ENCODE data around the gene DHRSX.
"Not testable (repeated sequence)": the region's sequence is repeated elsewhere in the genome, so short reads cannot be mapped to it uniquely, and the experiment has no call there.

The DHRSX gene

DNA sequence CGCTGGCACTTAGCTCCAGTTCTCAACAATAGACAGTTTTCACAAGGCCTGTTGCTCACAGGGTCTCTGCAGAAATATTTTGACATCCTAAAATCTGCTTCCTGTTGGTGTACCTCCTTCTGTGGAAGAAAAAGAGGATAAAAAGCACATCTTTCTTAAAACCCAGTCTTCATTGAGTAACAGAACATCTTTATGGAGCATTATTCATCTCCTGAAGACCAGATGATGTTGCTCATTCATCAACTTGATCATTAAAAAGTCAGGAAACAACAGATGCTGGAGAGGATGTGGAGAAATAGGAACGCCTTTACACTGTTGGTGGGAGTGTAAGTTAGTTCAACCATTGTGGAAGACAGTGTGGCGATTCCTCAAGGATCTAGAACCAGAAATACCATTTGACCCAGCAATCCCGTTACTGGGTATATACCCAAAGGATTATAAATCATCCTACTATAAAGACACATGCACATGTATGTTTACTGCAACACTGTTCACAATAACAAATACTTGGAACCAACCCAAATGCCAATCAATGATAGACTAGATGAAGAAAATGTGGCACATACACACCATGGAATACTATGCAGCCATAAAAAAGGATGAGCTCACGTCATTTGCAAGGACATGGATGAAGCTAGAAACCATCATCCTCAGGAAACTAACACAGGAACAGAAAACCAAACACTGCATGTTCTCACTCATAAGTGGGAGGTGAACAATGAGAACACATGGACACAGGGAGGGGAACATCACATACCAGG is 33.7 kb upstream of the DHRSX start:
- H3K4me3 Mint-ChIP-seq; H3K36me3 Mint-ChIP-seq (ENCODE audit: low read depth); H3K27me3 Mint-ChIP-seq (ENCODE audit: low read depth); DNase-seq (ENCODE audit: low spot score); H3K4me1 Mint-ChIP-seq (ENCODE audit: low read depth); H3K27ac Mint-ChIP-seq; H3K9me3 Mint-ChIP-seq: not testable (repeated sequence)

DNA sequence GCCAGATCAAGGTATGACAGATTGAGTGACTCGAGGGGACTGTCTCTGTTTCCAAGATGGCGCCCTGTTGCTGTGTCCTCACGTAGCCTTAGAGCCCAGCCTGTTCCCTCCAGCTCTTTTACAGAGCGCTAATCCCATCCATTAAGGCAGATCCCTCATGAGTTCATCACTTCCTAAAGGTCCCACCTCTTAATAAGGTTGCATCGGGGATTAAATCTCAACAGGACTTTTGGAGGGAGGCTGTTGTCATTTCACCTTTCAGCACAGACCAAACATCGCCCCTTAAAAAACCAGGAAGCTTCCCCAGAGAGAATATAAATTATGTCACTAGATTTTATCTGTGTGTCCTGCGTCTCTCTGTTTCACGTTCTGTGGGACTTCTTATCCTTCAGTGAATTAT is 32.6 kb upstream of the DHRSX start:
- Mint-ChIP-seq H3K27me3 (ENCODE audit: low read depth) (no peaks in the 10 kb centered on the region), H3K27ac (no peak overlapping the region), H3K4me1 (ENCODE audit: low read depth) (no peaks in the 10 kb centered on the region), H3K9me3 (no peaks in the 10 kb centered on the region), H3K4me3 (no peak overlapping the region), H3K36me3 (ENCODE audit: low read depth) (no peaks in the 10 kb centered on the region)
- DNase-seq (ENCODE audit: low spot score): no peak

DNA sequence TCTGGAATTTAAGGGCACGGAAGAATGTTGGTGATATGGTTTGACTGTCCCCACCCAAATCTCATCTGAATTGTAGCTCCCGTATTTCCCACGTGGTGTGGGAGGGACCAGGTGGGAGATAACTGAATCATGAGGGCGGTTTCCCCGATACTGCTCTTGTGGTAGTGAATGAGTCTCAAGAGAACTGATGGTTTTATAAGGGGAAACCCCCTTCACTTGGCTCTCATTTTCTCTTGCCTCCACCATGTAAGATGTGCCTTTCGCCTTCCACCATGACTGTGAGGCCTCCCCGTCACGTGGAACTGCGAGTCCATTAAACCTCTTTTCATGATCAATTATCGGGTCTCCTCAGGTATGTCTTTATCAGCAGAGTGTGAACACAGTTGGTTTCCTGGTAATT is 25.6 kb upstream of the DHRSX start:
- Mint-ChIP-seq H3K4me1 (ENCODE audit: low read depth) (no peaks in the 10 kb centered on the region), H3K9me3 (no peaks in the 10 kb centered on the region), H3K4me3 (no peak overlapping the region), H3K27me3 (ENCODE audit: low read depth) (no peaks in the 10 kb centered on the region), H3K36me3 (ENCODE audit: low read depth) (no peaks in the 10 kb centered on the region), H3K27ac (no peak overlapping the region)
- no peak for DNase-seq (ENCODE audit: low spot score)

DNA sequence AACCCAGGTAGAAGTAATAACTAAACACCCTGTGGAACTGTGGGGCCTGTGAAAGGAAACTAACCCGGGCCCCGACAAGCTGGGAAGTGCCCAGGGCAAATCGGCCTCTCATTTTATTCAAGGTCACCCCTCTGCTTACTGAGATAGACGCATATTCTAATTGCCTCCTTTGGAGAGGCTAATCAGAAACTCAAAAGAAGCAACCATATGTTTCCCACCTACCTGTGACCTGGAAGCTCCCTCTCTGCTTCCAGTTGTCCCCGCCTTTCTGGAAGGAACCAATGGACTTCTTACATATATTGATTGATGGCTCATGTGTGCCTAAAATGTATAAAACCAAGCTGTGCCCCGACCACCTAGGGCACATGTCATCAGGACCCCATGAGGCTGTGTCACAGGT is 23.1 kb upstream of the DHRSX start:
- no peaks in the 10 kb centered on the region for H3K4me1 Mint-ChIP-seq (ENCODE audit: low read depth)
- no peaks in the 10 kb centered on the region for H3K9me3 Mint-ChIP-seq
- no peaks in the 10 kb centered on the region for H3K36me3 Mint-ChIP-seq (ENCODE audit: low read depth)
- H3K27me3 Mint-ChIP-seq (ENCODE audit: low read depth): no peaks in the 10 kb centered on the region
- no peak overlapping the region for H3K4me3 Mint-ChIP-seq
- no peak overlapping the region for H3K27ac Mint-ChIP-seq
- DNase-seq (ENCODE audit: low spot score): no peak

DNA sequence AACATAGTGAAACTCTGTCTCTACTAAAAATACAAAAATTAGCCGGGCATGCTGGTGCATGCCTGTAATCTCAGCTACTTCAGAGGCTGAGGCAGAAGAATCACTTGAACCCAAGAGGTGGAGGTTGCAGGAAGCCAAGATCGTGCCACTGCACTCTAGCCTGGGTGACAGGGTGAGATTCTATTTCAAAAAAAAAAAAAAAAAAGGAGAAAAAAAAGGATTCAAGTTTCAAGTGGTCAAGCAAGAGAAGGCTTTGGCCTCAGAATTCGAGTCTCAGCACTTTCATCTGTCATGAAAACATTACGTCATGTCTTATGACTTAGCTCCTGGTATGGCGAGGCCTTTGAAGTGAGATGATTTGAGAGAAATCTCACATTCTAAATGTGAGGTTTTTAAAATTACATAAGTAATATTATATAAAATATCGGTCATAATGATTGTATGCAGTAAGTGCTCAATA is 21.2 kb upstream of the DHRSX start:
- H3K4me3 Mint-ChIP-seq: no peak overlapping the region
- no peaks in the 10 kb centered on the region for H3K27me3 Mint-ChIP-seq (ENCODE audit: low read depth)
- no peaks in the 10 kb centered on the region for H3K9me3 Mint-ChIP-seq
- H3K4me1 Mint-ChIP-seq (ENCODE audit: low read depth): peaks cover 2% of the 10 kb centered on the region
- no peak overlapping the region for H3K27ac Mint-ChIP-seq
- no peaks in the 10 kb centered on the region for H3K36me3 Mint-ChIP-seq (ENCODE audit: low read depth)
- no peak for DNase-seq (ENCODE audit: low spot score)

DNA sequence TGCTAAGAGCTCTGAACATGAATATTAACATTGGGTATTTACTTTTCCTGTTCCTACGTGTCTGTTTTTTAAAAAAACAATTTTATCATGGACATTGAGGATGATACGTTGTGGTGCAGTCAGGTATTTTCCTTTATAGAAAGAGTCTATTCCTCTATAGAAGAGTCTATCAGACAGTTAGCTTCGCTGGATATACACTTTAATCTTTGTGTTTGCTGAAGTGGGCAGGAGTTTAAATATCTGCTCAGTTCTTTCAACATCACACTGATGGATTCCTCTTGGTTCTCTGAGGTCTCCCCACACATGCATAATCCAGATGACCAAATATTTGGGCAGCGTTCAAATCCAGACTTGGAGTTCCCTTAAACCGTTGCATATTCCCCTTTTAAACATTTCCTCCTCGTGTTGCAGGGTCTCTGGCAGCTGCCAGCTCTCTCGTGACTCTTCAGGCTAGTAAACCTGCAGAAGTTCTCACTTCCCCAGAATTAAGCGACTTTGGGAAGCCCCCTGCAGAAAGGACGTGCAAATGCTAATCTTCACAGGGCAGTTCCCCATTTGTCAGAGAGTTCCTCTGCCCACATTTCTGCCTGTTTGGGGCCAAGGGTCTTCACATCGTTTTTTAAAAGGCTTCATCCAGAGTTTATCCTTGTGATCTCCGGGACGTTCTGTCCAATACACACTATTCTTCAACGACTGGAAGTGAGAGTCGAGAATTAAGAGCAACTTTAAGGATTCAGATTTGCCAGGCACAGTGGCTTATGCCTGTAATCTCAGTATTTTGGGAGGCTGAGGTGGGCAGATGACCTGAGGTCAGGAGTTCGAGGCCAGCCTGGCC is 20.5 kb upstream of the DHRSX start:
- DNase-seq (ENCODE audit: low spot score): no peak
- H3K4me1 Mint-ChIP-seq (ENCODE audit: low read depth): peaks cover 2% of the 10 kb centered on the region
- no peak overlapping the region for H3K27ac Mint-ChIP-seq
- H3K36me3 Mint-ChIP-seq (ENCODE audit: low read depth): no peaks in the 10 kb centered on the region
- no peak overlapping the region for H3K4me3 Mint-ChIP-seq
- H3K27me3 Mint-ChIP-seq (ENCODE audit: low read depth): no peaks in the 10 kb centered on the region
- H3K9me3 Mint-ChIP-seq: no peaks in the 10 kb centered on the region

DNA sequence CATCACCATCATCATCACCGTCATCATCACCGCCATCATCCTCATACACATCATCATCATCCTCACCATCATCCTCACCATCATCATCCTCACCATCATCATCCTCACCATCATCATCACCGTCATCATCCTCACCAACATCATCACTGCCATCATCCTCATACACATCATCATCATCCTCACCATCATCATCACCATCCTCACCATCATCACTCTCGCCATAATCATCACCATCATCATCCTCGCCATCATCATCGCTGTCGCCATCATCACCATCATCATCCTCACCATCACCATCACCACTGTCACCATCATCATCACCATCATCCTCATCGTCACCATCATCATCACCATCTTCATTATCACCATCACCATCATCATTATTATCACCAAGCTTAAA is 19.8 kb upstream of the DHRSX start:
- Mint-ChIP-seq H3K36me3 (ENCODE audit: low read depth) (no peaks in the 10 kb centered on the region), H3K27ac (no peak overlapping the region), H3K27me3 (ENCODE audit: low read depth) (no peaks in the 10 kb centered on the region), H3K9me3 (no peaks in the 10 kb centered on the region), H3K4me1 (ENCODE audit: low read depth) (peaks cover 2% of the 10 kb centered on the region), H3K4me3 (no peak overlapping the region)
- DNase-seq (ENCODE audit: low spot score): no peak

DNA sequence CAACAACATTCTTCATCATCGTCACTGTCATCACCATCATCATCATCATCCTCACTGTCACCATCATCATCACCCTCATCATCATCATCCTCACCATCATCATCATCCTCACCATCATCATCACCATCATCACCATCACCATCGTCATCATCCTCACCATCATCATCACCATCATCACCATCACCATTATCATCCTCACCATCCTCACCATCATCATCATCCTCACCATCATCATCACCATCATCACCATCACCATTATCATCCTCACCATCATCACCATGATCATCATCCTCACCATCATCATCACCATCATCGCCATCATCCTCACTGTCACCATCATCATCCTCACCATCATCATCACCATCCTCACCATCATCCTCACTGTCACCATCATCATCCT is 18.9 kb upstream of the DHRSX start:
- H3K36me3 Mint-ChIP-seq (ENCODE audit: low read depth); H3K27ac Mint-ChIP-seq; H3K4me1 Mint-ChIP-seq (ENCODE audit: low read depth); DNase-seq (ENCODE audit: low spot score); H3K4me3 Mint-ChIP-seq; H3K9me3 Mint-ChIP-seq; H3K27me3 Mint-ChIP-seq (ENCODE audit: low read depth): not testable (repeated sequence)

DNA sequence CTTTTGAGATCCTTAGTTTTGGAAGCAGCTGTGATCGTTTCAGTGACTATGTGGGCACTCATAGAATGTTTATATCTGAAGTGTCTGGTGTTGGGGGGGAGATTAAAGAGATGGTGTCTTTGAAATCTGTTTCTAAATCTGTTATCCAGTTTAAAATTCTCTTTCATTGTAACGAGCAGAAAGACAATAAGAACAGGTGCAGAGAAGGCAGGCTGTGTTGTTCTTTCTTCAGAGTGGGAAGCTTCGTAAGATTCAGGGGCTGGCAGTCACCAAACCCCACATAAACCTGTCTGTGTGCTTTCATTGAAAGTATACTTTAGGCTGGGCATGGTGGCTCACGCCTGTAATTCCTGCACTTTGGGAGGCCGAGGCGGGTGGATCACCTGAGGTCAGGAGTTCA is 16.3 kb upstream of the DHRSX start:
- no peaks in the 10 kb centered on the region for H3K9me3 Mint-ChIP-seq
- no peaks in the 10 kb centered on the region for H3K27me3 Mint-ChIP-seq (ENCODE audit: low read depth)
- H3K4me1 Mint-ChIP-seq (ENCODE audit: low read depth): peaks cover 2% of the 10 kb centered on the region
- no peak overlapping the region for H3K4me3 Mint-ChIP-seq
- no peaks in the 10 kb centered on the region for H3K36me3 Mint-ChIP-seq (ENCODE audit: low read depth)
- no peak for DNase-seq (ENCODE audit: low spot score)
- no peak overlapping the region for H3K27ac Mint-ChIP-seq

DNA sequence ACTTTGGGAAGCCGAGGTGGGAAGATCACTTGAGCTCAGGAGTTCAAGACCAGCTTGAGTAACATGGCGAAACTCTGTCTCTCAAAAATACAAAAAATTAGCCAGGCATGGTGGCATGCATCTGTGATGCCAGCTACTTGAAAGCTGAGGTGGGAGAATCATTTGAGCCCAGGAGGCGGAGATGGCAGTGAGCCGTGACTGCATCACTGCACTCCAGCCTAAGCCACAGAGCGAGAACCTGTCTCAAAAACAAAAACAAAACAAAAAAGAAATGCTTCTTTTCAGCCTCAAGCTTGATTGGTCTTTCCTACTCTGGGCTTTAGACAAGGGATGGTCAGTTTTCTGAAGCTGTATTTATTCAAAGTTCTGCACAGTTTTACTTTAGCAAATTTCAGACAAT is 15.8 kb upstream of the DHRSX start:
- Mint-ChIP-seq H3K4me3 (no peak overlapping the region), H3K36me3 (ENCODE audit: low read depth) (no peaks in the 10 kb centered on the region), H3K9me3 (no peaks in the 10 kb centered on the region), H3K27ac (no peak overlapping the region), H3K4me1 (ENCODE audit: low read depth) (peaks cover 2% of the 10 kb centered on the region), H3K27me3 (ENCODE audit: low read depth) (no peaks in the 10 kb centered on the region)
- no peak for DNase-seq (ENCODE audit: low spot score)

DNA sequence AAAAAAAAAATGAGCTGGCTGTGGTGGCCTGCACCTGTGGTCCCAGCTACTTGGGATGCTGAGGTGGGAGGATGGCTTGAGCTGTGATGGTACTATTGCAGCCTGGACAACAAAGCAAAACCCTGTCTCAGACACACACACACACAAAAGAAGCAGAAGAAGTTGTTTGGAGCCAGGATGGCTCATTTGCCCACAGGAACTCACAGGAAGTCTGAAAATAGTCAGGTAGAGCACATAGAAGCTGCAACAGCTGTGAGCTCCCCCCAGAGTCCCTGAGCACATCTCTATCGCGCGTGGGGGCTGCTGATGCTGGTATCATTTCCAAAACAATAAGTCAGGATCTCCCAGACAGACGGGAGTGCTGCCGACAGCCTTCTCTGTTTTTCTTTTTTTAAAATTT is 13.4 kb upstream of the DHRSX start:
- Mint-ChIP-seq H3K4me1 (ENCODE audit: low read depth) (peaks cover 2% of the 10 kb centered on the region), H3K4me3 (no peak overlapping the region), H3K36me3 (ENCODE audit: low read depth) (no peaks in the 10 kb centered on the region), H3K9me3 (no peaks in the 10 kb centered on the region), H3K27me3 (ENCODE audit: low read depth) (no peaks in the 10 kb centered on the region), H3K27ac (no peak overlapping the region)
- no peak for DNase-seq (ENCODE audit: low spot score)

DNA sequence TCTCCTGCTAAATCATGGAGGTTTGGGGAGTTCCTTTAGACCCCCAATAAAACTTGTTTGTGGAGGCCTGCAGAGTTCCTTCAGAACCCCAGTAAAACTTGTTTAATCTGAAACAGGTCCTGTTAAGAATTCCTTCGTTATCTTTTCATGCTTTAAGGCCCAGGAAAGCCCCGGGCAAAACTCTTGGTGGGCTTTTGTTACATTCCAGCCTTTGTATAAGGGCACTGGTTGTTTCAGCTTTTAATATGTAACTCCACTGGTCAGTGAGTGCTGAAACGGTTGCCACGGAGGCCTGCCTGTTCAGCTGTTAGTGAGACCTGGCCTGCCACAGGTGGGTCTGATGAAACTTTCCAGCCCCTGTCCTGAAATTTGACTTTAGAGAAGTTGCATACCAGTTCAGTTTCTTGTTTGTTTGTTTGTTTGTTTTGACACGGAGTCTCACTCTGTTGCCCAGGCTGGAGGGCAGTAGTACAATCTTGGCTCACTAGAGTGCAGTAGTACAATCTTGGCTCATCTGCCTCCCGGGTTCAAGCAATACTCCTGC is 12.4 kb upstream of the DHRSX start:
- Mint-ChIP-seq H3K4me1 (ENCODE audit: low read depth) (peaks cover 4% of the 10 kb centered on the region), H3K27me3 (ENCODE audit: low read depth) (peaks cover 3% of the 10 kb centered on the region), H3K27ac (no peak overlapping the region), H3K4me3 (no peak overlapping the region), H3K9me3 (no peaks in the 10 kb centered on the region), H3K36me3 (ENCODE audit: low read depth) (no peaks in the 10 kb centered on the region)
- DNase-seq (ENCODE audit: low spot score): no peak

DNA sequence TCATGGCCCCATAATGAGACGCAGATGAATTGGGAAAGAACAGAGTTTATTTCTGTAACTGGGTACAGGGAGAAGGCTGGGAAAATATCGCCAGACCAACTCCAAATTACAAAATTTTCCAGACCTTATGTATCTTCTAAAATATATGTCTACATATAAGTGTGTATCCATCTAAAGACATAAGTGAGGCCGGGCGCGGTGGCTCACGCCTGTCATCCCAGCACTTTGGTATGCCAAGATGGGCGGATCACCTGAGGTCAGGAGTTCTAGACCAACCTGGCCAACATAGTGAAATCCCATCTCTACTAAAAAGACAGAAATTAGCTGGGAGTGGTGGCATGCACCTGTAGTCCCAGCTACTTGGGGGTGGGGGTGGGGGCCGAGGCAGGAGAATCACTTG is 11.7 kb upstream of the DHRSX start:
- H3K4me1 Mint-ChIP-seq (ENCODE audit: low read depth): peaks cover 2% of the 10 kb centered on the region
- H3K4me3 Mint-ChIP-seq: no peak overlapping the region
- no peaks in the 10 kb centered on the region for H3K9me3 Mint-ChIP-seq
- no peak for DNase-seq (ENCODE audit: low spot score)
- H3K27me3 Mint-ChIP-seq (ENCODE audit: low read depth): peaks cover 3% of the 10 kb centered on the region
- no peaks in the 10 kb centered on the region for H3K36me3 Mint-ChIP-seq (ENCODE audit: low read depth)
- H3K27ac Mint-ChIP-seq: no peak overlapping the region

DNA sequence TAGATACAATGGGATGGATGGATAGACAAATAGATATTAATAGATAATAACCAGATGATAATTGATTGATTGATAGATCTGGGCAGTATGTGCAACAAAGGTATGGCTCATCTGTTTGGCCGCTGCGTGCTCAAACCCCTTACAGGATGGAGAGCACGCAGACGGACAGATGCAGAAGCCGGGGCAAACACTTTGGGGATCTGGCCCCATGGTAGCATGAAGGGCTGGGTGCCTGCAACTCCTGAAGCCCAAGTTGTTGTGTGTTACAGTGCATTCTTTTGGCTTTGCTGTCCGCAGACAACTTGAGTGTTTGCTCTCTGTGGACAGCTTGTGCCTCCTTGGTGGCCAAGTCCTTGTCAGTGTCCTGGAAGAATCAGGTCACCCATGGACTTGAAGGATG is 10.6 kb upstream of the DHRSX start:
- Mint-ChIP-seq H3K4me3 (no peak overlapping the region), H3K36me3 (ENCODE audit: low read depth) (no peaks in the 10 kb centered on the region), H3K27me3 (ENCODE audit: low read depth) (peaks cover 3% of the 10 kb centered on the region), H3K9me3 (no peaks in the 10 kb centered on the region), H3K4me1 (ENCODE audit: low read depth) (peaks cover 2% of the 10 kb centered on the region), H3K27ac (no peak overlapping the region)
- no peak for DNase-seq (ENCODE audit: low spot score)

All from T-helper 2 cell treated with Interferon-gamma antibody and Interleukin-4, amounts not matched to agents 5 μg/mL and 100 μg/mL, for 36 hours (primary cell).